HEK293 (cell line): ENCODE data around the gene CCNK.

ENCODE experiments used
- CTCF ChIP-seq: fragments of 450-650 bp; formaldehyde crosslinking; IDR thresholded peaks from 2 replicates; pipeline ENCODE4 v1.5.1; 2016; ENCODE audit warnings: missing biosample characterization, missing genetic modification characterization
- GLI2 ChIP-seq: fragments of 450-650 bp; formaldehyde crosslinking; IDR thresholded peaks from 2 replicates; pipeline ENCODE4; 2017; ENCODE audit warnings: missing biosample characterization, missing genetic modification characterization, low read depth, borderline replicate concordance
- OSR2 ChIP-seq: fragments of 450-650 bp; formaldehyde crosslinking; IDR thresholded peaks from 2 replicates; pipeline ENCODE4 v1.5.1; 2016; ENCODE audit warnings: missing biosample characterization, missing genetic modification characterization
- ZBTB1 ChIP-seq: fragments of 450-650 bp; formaldehyde crosslinking; IDR thresholded peaks from 2 replicates; pipeline ENCODE4 v1.5.1; 2016; ENCODE audit warnings: missing biosample characterization, missing genetic modification characterization
- ZNF660 ChIP-seq: fragments of 450-650 bp; IDR thresholded peaks from 2 replicates; pipeline ENCODE4 v1.5.1; 2018; ENCODE audit warnings: missing biosample characterization, mild to moderate bottlenecking, missing genetic modification characterization
- ZSCAN30 ChIP-seq: fragments of 450-650 bp; IDR thresholded peaks from 2 replicates; pipeline ENCODE4 v1.5.1; 2018; ENCODE audit warnings: missing biosample characterization, mild to moderate bottlenecking, missing genetic modification characterization, moderate library complexity

GRCh38 chr14:99552572-99553216 lies 71.5 kb downstream of the CCNK start:
- TF ChIP-seq ZBTB1, result no peak
- no peak for TF ChIP-seq CTCF (tag by site-specific recombination)
- no peak for TF ChIP-seq ZSCAN30 (tag by site-specific recombination)
- no peak for TF ChIP-seq ZNF660 (tag by site-specific recombination)
- TF ChIP-seq GLI2 (tag by site-specific recombination), result no peak
- no peak for TF ChIP-seq OSR2 (tag by site-specific recombination)
